Vagina (tissue), 2 donors: ENCODE data around the gene AMT. TPM values are rescaled to one million over a fixed set of nuclear protein-coding genes. Genes with fewer than 3 reads are reported as not detected.
A peak's percentile ranks its signal among the peaks of the same experiment; 100 is the strongest.

Experiments used
- DNase-seq, 2 donors: peaks; one replicate each; pipeline ENCODE4 v3.0.0-alpha.2; 2017; ENCODE audit errors: extremely low spot score in 2 of 2
- H3K27ac ChIP-seq: fragments of 200-600 bp; sonication (generic); one replicate; pipeline ENCODE4 v1.5.1; 2019
- H3K27me3 ChIP-seq: fragments of 200-600 bp; sonication (generic); one replicate; pipeline ENCODE4 v1.5.1; 2019
- H3K36me3 ChIP-seq, 2 donors: fragments of 200-600 bp; sonication (generic); one replicate each; pipeline ENCODE4 v1.5.1; 2017 to 2019
- H3K4me1 ChIP-seq: fragments of 200-600 bp; sonication (generic); one replicate; pipeline ENCODE4 v1.5.1; 2019
- H3K4me3 ChIP-seq, 2 donors: fragments of 200-600 bp; sonication (generic); 1 replicate in 1 of 2; 2 replicates in 1 of 2; pipeline ENCODE4 v1.5.1; 2016 to 2019
- H3K9me3 ChIP-seq: fragments of 200-600 bp; sonication (generic); one replicate; pipeline ENCODE4 v1.5.1; 2019
- CTCF ChIP-seq, 3 experiments: fragments of 450-650 bp in 2 of 3; fragments of 200-600 bp in 1 of 3; sonication (generic) in 1 of 3; IDR thresholded peaks; one replicate each; pipeline ENCODE4 v1.5.1; 2017 to 2019; ENCODE audit warnings: antibody characterized with exemption in 3 of 3, mild to moderate bottlenecking in 2 of 3, moderate library complexity in 2 of 3
- POLR2A ChIP-seq, 2 donors: fragments of 450-650 bp; IDR thresholded peaks; one replicate each; pipeline ENCODE4 v1.6.1; 2017; ENCODE audit warnings: antibody characterized with exemption in 2 of 2, mild to moderate bottlenecking in 2 of 2, moderate library complexity in 2 of 2
- POLR2AphosphoS5 ChIP-seq, 2 donors: sonication (generic); formaldehyde crosslinking; IDR thresholded peaks; one replicate each; pipeline ENCODE4 v1.9.0; 2017; ENCODE audit warnings: antibody characterized with exemption in 2 of 2, mild to moderate bottlenecking in 2 of 2, low read depth in 1 of 2; ENCODE audit not compliant: insufficient read depth in 1 of 2
- intact Hi-C: fragments of 100-400 bp; cut with DNase I; formaldehyde crosslinking; loops from one replicate; pipeline ENCODE4 v1.15.1; 2023
- total RNA-seq: library from RNA; depleted of rRNA; stranded (reverse); fragments of >200 nt; gene quantifications from one replicate; pipeline ENCODE4 v1.2.3, GENCODE V29; 2016

AMT gene
- total RNA-seq, 1 donor from 2014 or later, result 6.1 TPM

GRCh38 chr3:49445391-49445790 is 23.1 kb upstream of the AMT start:
- no peaks in the 10 kb centered on the region for H3K36me3 ChIP-seq
- no peak overlapping the region for H3K27ac ChIP-seq
- no peak for TF ChIP-seq CTCF (IDR thresholded peaks at IDR 0.05)
- no peak for TF ChIP-seq POLR2A (IDR thresholded peaks at IDR 0.05)
- TF ChIP-seq POLR2AphosphoS5 (IDR thresholded peaks at IDR 0.05; ENCODE audit: insufficient read depth in 1 of 2, low read depth in 1 of 2), result no peak
- H3K9me3 ChIP-seq, result no peaks in the 10 kb centered on the region
- H3K4me3 ChIP-seq, result no peak overlapping the region
- intact Hi-C loops, result loop anchor here (5.0 kb wide), 1 partner anchor 273 kb away; the partner anchor contains the start of gene KLHDC8B
- no peaks in the 10 kb centered on the region for H3K27me3 ChIP-seq
- no peak for DNase-seq
- peaks cover 10% of the 10 kb centered on the region for H3K4me1 ChIP-seq

GRCh38 chr3:49434731-49435130 is 12.5 kb upstream of the AMT start:
- Histone ChIP-seq H3K4me1 (no peaks in the 10 kb centered on the region), H3K4me3 (no peak overlapping the region), H3K36me3 (no peaks in the 10 kb centered on the region), H3K27ac (no peak overlapping the region), H3K9me3 (no peaks in the 10 kb centered on the region), H3K27me3 (no peaks in the 10 kb centered on the region)
- no peak for DNase-seq
- TF ChIP-seq POLR2A (IDR thresholded peaks at IDR 0.05) (no peak), CTCF (IDR thresholded peaks at IDR 0.05) (no peak), POLR2AphosphoS5 (IDR thresholded peaks at IDR 0.05; ENCODE audit: insufficient read depth in 1 of 2, low read depth in 1 of 2) (no peak)
- intact Hi-C loops, result no loop called here

- Histone ChIP-seq H3K27ac (peak overlapping the region; percentile 94), H3K4me3 (peak overlapping the region; percentile 63 to 85), H3K36me3 (peaks cover 0 to 17% of the 10 kb centered on the region in 2 donors), H3K9me3 (no peaks in the 10 kb centered on the region), H3K27me3 (no peaks in the 10 kb centered on the region), H3K4me1 (peaks cover 10% of the 10 kb centered on the region)
- DNase-seq, result no peak
- TF ChIP-seq POLR2A (IDR thresholded peaks at IDR 0.05) (no peak), POLR2AphosphoS5 (IDR thresholded peaks at IDR 0.05; ENCODE audit: insufficient read depth in 1 of 2, low read depth in 1 of 2) (no peak), CTCF (IDR thresholded peaks at IDR 0.05) (no peak)
- intact Hi-C loops, result no loop called here
Observed at GRCh38 chr3:49428752-49429080, 6.4 kb upstream of the AMT start.

- intact Hi-C loops, result no loop called here
- TF ChIP-seq CTCF (IDR thresholded peaks at IDR 0.05), result no peak
- TF ChIP-seq POLR2AphosphoS5 (IDR thresholded peaks at IDR 0.05; ENCODE audit: insufficient read depth in 1 of 2, low read depth in 1 of 2), result no peak
- no peak for TF ChIP-seq POLR2A (IDR thresholded peaks at IDR 0.05)
- no peak for DNase-seq
- Histone ChIP-seq H3K9me3 (no peaks in the 10 kb centered on the region), H3K36me3 (peaks cover 0 to 17% of the 10 kb centered on the region in 2 donors), H3K4me1 (peaks cover 10% of the 10 kb centered on the region), H3K27me3 (no peaks in the 10 kb centered on the region), H3K27ac (no peak overlapping the region), H3K4me3 (no peak overlapping the region)
Observed at GRCh38 chr3:49427586-49427985, 5.3 kb upstream of the AMT start.

- no peak for TF ChIP-seq POLR2AphosphoS5 (IDR thresholded peaks at IDR 0.05; ENCODE audit: insufficient read depth in 1 of 2, low read depth in 1 of 2)
- no peak overlapping the region for H3K4me3 ChIP-seq
- no peaks in the 10 kb centered on the region for H3K9me3 ChIP-seq
- DNase-seq, result no peak
- intact Hi-C loops, result no loop called here
- peaks cover 10% of the 10 kb centered on the region for H3K4me1 ChIP-seq
- no peak overlapping the region for H3K27ac ChIP-seq
- H3K36me3 ChIP-seq, result peaks cover 0 to 17% of the 10 kb centered on the region in 2 donors
- H3K27me3 ChIP-seq, result no peaks in the 10 kb centered on the region
Observed at GRCh38 chr3:49424816-49425215, 2.5 kb upstream of the AMT start.
